ENCODE measurements around the gene FERD3L.

DNA sequence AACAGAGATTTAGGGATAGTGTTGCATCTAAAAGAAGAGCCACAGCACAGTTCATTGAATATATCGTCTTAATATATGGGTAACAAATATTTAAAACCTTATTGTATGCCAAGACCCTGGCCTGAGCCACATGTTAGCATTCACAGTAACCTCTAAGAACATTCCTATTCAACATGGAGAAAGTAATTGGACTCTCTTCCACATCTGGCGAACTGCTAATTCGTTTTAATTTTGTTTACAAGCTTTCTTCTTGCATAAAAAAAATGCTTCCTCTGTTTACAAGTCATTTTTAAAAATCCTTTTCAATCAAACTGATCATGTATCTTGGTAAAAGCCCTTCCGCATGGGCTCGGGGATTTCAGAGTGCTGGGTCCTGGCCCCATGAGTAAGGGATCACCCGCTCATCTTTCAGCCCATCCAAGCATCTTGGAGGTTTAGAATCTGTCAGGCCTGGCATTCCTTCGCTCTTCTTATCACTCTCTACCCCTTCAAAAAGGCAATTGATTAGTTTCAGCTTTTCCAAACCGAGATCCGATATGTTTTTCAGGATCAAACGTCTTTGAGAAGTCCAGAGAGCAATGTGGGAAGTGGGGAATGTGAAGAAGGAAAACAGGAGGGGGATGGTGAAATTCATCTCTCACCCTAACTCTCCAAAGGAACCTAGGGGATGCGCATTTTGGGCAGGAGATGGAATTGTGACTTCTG, 35.0 kb downstream of the FERD3L start:
- TF ChIP-seq, protein P1, sequence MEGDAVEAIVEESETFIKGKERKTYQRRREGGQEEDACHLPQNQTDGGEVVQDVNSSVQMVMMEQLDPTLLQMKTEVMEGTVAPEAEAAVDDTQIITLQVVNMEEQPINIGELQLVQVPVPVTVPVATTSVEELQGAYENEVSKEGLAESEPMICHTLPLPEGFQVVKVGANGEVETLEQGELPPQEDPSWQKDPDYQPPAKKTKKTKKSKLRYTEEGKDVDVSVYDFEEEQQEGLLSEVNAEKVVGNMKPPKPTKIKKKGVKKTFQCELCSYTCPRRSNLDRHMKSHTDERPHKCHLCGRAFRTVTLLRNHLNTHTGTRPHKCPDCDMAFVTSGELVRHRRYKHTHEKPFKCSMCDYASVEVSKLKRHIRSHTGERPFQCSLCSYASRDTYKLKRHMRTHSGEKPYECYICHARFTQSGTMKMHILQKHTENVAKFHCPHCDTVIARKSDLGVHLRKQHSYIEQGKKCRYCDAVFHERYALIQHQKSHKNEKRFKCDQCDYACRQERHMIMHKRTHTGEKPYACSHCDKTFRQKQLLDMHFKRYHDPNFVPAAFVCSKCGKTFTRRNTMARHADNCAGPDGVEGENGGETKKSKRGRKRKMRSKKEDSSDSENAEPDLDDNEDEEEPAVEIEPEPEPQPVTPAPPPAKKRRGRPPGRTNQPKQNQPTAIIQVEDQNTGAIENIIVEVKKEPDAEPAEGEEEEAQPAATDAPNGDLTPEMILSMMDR (IDR thresholded peaks at IDR 0.05) = no peak
- no peak for TF ChIP-seq POLR2AphosphoS5 (IDR thresholded peaks at IDR 0.05; ENCODE audit: low read depth, low read length)
- TF ChIP-seq, protein P2, sequence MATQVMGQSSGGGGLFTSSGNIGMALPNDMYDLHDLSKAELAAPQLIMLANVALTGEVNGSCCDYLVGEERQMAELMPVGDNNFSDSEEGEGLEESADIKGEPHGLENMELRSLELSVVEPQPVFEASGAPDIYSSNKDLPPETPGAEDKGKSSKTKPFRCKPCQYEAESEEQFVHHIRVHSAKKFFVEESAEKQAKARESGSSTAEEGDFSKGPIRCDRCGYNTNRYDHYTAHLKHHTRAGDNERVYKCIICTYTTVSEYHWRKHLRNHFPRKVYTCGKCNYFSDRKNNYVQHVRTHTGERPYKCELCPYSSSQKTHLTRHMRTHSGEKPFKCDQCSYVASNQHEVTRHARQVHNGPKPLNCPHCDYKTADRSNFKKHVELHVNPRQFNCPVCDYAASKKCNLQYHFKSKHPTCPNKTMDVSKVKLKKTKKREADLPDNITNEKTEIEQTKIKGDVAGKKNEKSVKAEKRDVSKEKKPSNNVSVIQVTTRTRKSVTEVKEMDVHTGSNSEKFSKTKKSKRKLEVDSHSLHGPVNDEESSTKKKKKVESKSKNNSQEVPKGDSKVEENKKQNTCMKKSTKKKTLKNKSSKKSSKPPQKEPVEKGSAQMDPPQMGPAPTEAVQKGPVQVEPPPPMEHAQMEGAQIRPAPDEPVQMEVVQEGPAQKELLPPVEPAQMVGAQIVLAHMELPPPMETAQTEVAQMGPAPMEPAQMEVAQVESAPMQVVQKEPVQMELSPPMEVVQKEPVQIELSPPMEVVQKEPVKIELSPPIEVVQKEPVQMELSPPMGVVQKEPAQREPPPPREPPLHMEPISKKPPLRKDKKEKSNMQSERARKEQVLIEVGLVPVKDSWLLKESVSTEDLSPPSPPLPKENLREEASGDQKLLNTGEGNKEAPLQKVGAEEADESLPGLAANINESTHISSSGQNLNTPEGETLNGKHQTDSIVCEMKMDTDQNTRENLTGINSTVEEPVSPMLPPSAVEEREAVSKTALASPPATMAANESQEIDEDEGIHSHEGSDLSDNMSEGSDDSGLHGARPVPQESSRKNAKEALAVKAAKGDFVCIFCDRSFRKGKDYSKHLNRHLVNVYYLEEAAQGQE (IDR thresholded peaks at IDR 0.05; ENCODE audit: insufficient read depth in 1 of 2, low read depth in 2 of 2, low read length in 1 of 2) = no peak

All from Panc1 (cell line).